ENCODE data around the gene RIMS1.

Gene RIMS1

GRCh38 chr6:72205500-72205899, 319.1 kb downstream of the RIMS1 start:
- TF ChIP-seq CTCF (IDR thresholded peaks at IDR 0.05; ENCODE audit: low read depth, low read length), result no peak
- DNase-seq (ENCODE audit: extremely low read depth, low read depth), result no peak

GRCh38 chr6:72206606-72207005, 320.3 kb downstream of the RIMS1 start:
- no peak for TF ChIP-seq CTCF (IDR thresholded peaks at IDR 0.05; ENCODE audit: low read depth, low read length)
- DNase-seq (ENCODE audit: extremely low read depth, low read depth), result no peak

- DNase-seq (ENCODE audit: extremely low read depth, low read depth), result no peak
- TF ChIP-seq CTCF (IDR thresholded peaks at IDR 0.05; ENCODE audit: low read depth, low read length), result no peak
Measured at GRCh38 chr6:72212686-72213085, 326.3 kb downstream of the RIMS1 start.

DNA sequence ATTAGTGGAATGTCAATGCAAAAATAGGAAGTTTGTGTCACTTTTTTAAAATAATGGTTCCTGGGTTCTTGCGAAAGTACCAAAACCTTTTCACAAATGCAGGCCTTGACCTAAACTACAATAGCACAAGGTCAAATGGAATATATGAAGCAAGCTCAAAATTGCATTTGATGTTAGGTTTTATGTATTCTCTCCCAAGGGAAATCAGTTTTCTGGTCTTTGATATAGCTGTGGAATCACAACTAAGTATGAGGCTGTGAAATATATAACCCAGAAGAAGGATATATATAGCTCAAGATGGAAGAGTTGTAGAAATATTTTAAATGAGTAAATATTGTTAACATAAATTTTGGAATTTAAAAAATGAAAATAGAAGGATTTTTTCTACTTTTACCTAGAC, 327.3 kb downstream of the RIMS1 start:
- no peak for TF ChIP-seq CTCF (IDR thresholded peaks at IDR 0.05; ENCODE audit: low read depth, low read length)
- no peak for DNase-seq (ENCODE audit: extremely low read depth, low read depth)

- no peak for DNase-seq (ENCODE audit: extremely low read depth, low read depth)
- TF ChIP-seq CTCF (IDR thresholded peaks at IDR 0.05; ENCODE audit: low read depth, low read length), result no peak
Measured at GRCh38 chr6:72216222-72217068, 330.1 kb downstream of the RIMS1 start.

GRCh38 chr6:72217626-72218025, 331.3 kb downstream of the RIMS1 start:
- DNase-seq (ENCODE audit: extremely low read depth, low read depth), result no peak
- TF ChIP-seq CTCF (IDR thresholded peaks at IDR 0.05; ENCODE audit: low read depth, low read length), result no peak

GRCh38 chr6:72218125-72218524, 331.8 kb downstream of the RIMS1 start:
- TF ChIP-seq CTCF (IDR thresholded peaks at IDR 0.05; ENCODE audit: low read depth, low read length), result peak; percentile 28
- DNase-seq (ENCODE audit: extremely low read depth, low read depth), result no peak
